Endothelial cell of umbilical vein (primary cell): ENCODE results near the gene TNS2.

Source experiments
- CTCF ChIP-seq, 2 donors: IDR thresholded peaks; 1 replicate in 1 of 2; 2 replicates in 1 of 2; pipeline ENCODE4 v1.5.1; 2011; ENCODE audit warnings: low read length in 2 of 2, mild to moderate bottlenecking in 2 of 2, moderate library complexity in 2 of 2, control low read depth in 1 of 2, inconsistent platforms in 1 of 2, low read depth in 1 of 2; ENCODE audit not compliant: insufficient read depth in 1 of 2; ENCODE audit errors: extremely low read depth in 1 of 2
- EZH2 ChIP-seq: IDR thresholded peaks from 2 replicates; pipeline ENCODE4 v1.6.1; 2012; ENCODE audit warnings: borderline replicate concordance, low read depth, mild to moderate bottlenecking, moderate library complexity, low read length, inconsistent platforms; ENCODE audit not compliant: severe bottlenecking
- FOS ChIP-seq: IDR thresholded peaks from 2 replicates; pipeline ENCODE4 v1.6.1; 2011; ENCODE audit warnings: mild to moderate bottlenecking, low read length, moderate library complexity, borderline replicate concordance; ENCODE audit not compliant: insufficient read depth
- GATA2 ChIP-seq: IDR thresholded peaks from 2 replicates; pipeline ENCODE4 v1.7.0; 2011; ENCODE audit warnings: low read depth, mild to moderate bottlenecking, moderate library complexity, mixed read lengths, low read length; ENCODE audit not compliant: insufficient read length, insufficient read depth
- MAX ChIP-seq: IDR thresholded peaks from 2 replicates; pipeline ENCODE4 v1.6.1; 2011; ENCODE audit not compliant: insufficient read depth, insufficient read length
- MYC ChIP-seq: IDR thresholded peaks from one replicate; pipeline ENCODE4 v1.6.1; 2011; ENCODE audit warnings: mild to moderate bottlenecking, low read depth, low read length
- POLR2A ChIP-seq: IDR thresholded peaks from 2 replicates; pipeline ENCODE4 v1.6.1; 2012; ENCODE audit warnings: low read depth, mild to moderate bottlenecking, control low read depth, low read length
- POLR2AphosphoS5 ChIP-seq: IDR thresholded peaks from 2 replicates; pipeline ENCODE4 v1.6.1; 2012; ENCODE audit warnings: low read depth, mild to moderate bottlenecking, control low read depth, low read length, moderate library complexity; ENCODE audit not compliant: insufficient read depth

GRCh38 chr12:53065470-53065869 lies 15.6 kb downstream of the TNS2 start:
- TF ChIP-seq POLR2AphosphoS5 = no peak
- TF ChIP-seq CTCF (IDR thresholded peaks at IDR 0.05; ENCODE audit: extremely low read depth in 1 of 2, insufficient read depth in 1 of 2, low read depth in 1 of 2, low read length in 2 of 2) = no peak
- TF ChIP-seq EZH2 = no peak
- TF ChIP-seq MYC = no peak
- TF ChIP-seq MAX = no peak
- no peak for TF ChIP-seq POLR2A
- TF ChIP-seq FOS = no peak
- no peak for TF ChIP-seq GATA2
